IPS DF 19.7 (cell line): Measurements from ENCODE around the gene GPC5.
"Not testable (repeated sequence)": the region's sequence is repeated elsewhere in the genome, so short reads cannot be mapped to it uniquely, and the experiment has no call there.

Experiments used
- DNase-seq: peaks from one replicate; pipeline ENCODE4 v3.0.0-alpha.2; 2013; ENCODE audit warnings: low read depth, low spot score

GPC5 gene

DNA sequence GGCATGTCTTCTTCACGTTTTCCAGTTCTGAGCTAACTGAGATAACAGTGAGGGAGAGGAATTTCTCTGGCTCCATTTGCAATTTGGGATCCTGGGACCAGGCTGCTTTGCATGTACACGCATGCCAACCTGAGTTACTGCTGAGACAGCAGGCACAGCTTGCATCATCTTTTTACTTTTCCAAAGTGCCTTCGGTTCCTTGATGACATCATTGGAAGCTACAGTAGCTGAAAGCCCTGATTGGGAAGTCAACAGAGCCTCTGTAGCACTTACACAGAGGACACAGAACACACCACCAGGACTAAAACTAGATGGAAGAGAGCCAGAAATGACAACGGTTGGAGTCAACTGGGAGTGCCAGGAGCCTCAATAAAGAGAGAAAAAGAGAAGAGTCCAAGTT, 1429.1 kb downstream of the GPC5 start:
- no peak for DNase-seq

DNA sequence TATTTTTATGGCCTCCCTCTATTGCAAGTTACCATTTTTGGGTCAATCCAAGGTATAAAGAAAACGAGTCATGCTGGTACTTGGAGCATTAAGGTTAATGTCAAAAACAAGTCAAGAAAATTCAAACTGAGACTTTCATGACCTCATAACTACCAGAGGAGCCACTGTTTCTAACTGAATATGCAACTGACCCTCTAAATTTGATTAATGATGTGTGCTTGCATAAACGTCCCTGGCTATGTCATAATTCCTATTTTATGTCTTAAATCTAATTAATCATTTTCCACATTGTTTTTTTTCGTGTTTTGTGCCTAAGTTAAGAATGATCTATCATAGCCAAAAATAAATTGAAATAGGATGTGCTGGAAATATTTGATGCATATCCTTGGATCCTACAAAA, 1431.5 kb downstream of the GPC5 start:
- no peak for DNase-seq

DNA sequence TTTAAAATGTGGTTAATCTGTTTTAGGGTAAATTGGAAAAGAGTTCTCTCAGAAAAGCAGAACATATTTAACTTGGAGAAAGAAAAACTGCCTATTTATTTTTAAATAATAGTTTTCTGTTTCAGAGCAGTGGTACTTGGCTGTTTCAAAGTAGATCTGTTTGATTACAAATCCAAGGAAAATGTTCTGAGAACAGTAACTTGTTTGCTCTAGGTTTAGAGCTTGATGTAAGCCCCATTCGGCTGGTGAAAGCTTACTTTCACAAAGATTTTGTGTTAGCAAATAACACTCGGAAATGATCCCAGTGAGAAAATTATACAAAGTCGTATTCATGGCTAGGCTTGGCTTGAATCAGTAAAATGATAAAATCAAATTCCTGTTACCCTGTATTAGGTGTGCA, 1432.4 kb downstream of the GPC5 start:
- DNase-seq, result no peak

DNA sequence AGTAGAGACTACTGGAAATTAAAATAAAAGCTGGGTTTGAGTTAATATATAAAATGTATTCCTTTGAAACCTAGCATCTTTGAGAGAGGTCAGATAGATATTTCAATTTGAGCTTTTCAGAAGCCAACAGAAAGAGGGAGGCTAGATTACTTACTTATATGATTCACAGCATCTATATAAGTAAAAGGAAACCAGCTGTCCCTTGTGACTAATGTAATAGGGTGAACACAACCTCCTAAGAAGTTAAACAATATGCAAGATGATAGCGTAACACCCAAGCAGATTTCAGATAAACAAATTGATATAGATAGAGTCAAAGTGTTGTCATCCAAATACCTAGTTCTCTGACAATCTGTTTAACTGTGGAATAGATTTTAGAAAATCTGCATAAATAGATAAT, 1434.7 kb downstream of the GPC5 start:
- no peak for DNase-seq

DNA sequence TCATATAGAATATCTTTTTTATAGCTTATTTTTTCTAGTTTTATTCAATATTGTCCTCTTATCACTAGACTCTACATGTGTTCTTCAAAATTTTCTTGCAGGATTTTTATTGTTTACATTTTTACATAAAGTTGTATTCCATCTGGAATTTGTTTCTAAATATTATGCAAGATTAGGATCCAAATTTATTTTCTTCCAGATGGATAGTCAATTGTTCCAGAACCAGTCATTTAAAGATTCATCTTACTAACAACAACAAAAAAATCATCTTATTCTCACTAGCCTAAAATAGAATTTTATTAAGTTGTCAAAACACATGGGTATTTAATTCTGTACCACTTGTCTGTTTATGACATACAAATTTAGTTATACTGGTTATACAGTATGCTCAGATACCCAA, 1437.8 kb downstream of the GPC5 start:
- DNase-seq, result no peak

DNA sequence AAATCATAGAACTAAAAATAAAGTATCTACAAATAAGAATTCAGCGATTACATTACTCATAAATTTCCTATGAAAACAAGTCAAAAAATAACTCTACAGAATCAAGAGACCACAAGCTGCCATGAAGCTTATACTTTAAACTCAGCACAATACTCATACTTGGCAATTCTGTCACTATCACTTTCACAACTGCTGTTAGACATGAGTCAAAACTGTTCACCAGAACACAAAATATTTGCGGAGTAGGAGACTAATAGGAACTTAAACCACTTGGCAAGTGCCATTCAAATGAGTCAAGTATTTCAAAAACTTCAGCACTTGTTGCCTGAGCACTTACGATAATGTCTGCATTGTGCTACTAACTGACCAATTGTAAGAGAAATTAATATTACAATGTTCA, 1440.4 kb downstream of the GPC5 start:
- no peak for DNase-seq

DNA sequence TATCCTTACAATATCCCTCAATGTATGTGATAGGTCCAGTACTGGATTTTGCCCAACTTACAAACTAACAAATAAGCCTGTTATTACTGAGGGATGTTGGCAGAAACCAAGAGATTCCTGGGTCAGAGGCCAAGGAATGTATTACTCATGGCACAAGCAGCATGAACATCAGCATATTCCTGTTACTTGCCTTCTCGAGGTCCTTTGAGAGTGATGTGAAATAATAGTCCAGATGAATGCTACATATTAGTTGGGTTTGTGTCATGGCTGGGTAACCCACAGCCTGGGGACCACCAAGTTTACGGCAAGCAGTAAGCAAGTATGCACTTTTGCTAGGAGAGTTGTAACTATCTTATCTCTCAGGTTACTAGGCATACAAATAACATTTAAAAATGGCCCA, 1443.7 kb downstream of the GPC5 start:
- no peak for DNase-seq

DNA sequence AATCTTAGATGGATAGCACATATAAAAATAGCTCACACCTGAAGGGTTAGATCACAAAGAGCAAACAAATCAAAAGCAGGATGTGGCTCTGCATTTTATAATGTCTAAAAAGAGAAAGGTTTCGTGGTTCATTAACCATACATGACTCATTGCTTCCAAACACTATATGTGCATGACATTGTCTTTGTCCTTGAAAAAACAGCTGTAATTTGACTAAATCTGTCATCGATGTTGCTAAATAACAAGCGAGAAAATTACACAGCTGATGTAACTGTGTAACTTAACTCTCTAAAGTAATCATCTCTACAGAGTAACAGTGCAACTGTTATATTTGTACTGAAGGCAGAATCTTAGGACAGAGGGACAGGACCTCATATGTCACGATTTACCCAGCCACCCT, 1445.1 kb downstream of the GPC5 start:
- no peak for DNase-seq

DNA sequence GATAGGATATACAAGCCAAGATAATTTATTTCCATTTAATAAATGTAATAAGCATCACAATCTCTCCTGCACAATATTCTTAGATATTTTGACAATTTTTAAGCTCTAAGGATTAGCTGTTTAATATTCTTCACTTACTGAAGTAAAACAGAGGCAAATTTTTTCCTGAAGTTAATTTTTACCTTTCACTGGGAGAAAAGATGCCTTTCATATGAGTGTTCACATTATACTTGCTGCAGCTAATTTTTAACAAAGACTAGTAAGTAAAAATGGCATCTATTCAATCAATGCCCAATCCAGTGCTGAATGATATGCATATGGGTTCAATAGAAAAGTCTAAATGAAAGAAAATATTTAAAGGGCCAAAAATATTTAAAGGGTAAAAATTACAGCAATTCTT, 1451.0 kb downstream of the GPC5 start:
- no peak for DNase-seq

DNA sequence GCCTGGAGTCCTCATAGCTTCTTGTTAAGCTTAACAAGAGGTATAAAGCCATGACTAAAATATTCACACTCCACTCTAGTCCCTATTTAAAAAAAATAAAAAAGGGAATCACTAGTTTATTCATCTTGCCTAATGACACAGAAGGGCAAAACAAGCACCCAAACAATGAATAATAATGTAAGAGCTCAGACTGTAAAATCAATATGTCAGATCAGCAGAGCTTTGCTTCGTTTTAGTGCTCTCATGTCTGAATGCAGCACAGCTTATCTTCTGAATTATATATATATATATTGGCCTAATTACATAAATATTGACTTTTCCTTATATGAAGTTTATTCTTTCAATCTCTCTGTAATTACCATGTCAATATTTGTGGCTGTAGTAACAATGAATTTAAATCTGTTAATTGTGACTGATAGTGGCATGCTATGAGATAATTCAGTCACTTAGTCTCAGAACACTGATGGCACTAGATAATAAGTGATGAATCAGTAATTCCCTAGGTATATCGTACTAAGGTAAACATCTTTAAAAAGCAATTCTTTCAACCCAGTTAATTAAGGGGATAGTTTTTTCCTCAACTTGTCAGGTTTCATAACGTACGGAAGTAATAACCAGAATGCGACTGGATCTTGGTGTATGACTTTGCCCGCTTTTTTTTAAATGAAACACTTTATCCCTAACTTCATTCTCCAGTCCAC, 1466.3 kb downstream of the GPC5 start:
- no peak for DNase-seq

DNA sequence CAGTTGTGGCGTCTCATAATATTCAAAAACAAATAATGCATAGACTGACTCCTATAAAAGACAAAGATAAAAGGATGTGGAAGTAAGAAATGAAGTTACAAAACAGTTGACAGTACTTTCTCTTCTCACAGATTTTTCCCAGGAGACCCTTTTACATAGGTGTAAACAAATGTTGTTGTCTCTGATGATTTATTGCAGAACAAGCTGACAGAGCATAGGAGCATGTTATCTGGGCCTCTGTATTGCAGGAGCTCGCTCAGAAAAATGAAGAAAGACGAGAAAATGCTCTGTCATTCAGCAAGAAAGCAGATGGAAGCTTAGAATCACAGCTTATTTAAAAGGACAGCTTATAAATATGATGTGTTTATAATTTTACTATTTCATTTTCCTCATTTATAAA, 1474.6 kb downstream of the GPC5 start:
- no peak for DNase-seq

DNA sequence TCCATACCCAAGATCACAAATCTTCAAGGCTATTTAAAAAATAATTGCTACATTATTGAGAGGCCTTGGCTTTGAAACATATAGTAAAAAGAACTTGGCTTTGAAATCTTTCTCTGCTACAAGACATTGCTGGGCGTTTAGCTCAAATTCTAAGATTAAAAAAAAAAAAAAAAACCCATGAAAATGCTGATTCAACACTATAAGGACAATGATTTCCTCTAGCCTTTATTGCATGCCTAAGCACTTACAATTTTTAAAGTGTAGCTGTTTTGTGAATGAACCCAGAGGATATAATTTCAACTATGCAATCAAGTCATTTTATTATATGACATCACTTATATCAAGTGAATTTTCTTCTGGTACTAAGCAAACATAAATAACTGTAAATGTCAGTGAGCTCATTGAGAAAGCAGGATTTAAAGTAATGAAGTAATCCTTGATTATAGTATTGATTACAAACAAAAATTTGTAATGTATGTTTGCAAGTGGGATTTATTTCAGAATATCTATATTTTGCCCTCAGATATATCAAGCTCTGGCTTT, 1488.2 kb downstream of the GPC5 start:
- no peak for DNase-seq

DNA sequence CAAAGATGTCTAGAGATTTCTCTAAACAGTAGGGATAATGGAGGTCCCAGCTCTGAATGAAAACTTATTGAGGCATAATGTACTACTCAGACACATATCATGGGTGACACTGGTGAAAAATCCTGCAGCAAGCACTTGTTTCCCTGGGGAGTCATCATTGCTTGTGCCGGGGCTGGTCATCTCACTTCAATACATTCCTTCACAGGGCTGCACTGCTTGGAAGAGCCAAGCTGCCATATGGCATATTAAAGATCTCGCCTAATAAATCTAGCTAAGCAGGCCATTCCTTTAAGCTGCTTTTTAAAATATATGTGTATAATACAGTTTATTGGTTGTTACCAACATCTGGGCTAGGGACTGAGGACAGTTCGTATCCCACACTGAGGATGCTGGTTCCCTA, 1496.0 kb downstream of the GPC5 start:
- no peak for DNase-seq

DNA sequence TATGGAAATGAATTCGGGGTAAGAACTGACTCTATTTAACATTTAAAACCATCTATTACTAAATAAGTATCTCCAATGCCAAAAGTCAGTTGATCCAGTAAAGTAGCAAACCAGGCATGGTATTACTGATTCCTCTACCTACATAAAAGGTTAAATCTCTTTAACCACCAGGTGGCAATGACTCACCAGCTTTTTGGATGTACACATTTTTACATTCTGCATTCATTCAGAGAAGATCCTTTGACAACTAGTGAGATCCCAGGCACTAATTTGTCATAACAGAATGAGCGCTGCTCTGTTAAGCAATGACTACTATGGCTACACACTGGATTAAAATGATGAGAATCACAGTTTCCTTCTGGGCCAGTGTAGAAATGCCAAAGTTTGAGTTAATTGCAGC, 1498.4 kb downstream of the GPC5 start:
- DNase-seq, result no peak

DNA sequence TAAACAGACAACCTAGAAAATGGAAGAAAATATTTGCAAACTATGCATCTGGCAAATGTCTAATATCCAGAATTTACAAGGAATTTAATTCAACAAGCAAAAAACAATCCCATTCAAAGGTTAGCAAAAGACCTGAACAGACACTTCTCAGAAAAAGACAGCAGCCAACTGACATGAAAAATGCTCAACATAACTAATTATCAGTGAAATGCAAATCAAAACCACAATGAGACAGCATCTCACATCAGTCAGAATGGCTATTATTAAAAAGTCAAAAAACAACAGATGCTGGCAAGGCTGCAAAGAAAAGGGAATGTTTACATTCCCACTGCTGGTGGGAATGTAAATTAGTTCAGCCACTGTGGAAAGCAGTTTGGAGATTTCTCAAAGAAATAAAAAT, 1500.5 kb downstream of the GPC5 start:
- not testable (repeated sequence) for DNase-seq

DNA sequence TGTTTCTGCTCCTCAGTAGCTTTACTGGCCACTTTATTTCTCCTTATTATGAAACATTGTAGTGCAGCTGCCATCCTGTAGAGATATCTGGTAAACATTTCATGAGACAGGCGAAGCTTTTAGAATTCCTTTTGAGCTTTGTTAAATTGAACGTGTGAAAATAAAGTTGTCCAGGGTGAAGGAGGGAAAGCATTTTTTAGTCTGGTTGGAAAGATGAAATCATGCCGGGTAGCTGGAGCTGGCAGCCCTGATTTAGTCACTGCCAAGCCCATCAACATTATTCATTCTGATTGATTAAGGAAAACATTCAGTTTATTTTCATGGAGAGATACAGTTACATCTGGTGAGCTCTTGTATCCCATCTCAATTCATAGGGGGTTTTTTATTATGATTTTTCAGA, 1502.0 kb downstream of the GPC5 start:
- DNase-seq, result no peak

DNA sequence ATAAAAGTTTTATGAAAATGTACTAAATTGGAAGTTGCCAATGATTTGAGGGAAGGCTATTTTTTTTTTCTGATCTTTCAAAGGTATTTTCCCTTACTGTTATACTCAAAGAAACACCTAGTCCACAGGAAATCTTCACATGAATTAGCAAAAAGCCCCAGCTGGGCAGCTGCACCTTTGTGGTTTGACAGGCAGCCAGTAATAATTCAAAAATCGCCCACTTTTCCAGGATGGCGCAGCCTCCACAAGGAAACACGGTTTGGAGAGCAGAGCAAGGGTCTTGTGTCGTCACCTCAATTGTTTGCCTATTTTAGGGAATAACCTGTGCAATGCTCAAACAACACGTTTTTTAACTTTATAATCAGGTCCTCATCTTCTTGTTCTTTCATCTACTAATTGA, 1503.3 kb downstream of the GPC5 start:
- no peak for DNase-seq

DNA sequence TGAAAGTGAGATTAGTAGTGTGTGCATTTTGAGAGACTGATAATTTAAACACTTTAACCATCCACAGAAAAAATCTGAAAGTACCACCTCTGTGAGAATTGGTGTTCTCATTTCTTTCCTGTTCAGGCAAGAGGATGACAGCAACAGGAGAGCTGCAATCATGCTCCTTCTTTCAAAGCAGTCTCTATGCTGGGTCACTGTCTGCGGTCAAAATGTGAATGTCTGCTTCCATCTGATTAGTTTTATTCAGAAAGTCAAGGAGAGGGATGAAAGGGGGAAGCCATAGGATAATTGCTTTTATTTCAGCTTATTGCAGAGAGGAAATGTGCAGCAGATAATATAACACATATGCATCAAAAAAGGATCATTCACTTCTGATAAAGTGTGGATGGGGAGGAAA, 1514.2 kb downstream of the GPC5 start:
- no peak for DNase-seq

DNA sequence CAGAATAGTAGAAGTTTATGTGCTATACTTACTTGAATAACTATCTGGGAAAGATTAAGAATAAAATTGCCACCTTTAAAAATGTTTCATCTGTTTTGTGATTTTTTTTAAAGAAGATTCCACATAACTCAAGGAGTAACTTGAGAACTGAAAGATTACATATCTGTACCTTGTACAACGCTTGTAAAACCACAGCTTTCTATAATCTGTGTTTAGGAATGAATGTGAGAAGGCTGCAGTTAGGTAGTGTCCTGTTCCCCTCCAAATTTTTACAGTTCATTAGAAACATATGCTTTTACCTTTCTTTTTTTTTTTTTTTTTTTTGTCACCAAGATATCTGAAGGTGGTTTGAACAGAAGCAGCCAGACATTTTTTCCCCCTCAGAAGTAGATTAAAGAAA, 1515.4 kb downstream of the GPC5 start:
- DNase-seq, result no peak
